ENCODE measurements around the gene ZNF561.
"Not testable (repeated sequence)": the region's sequence is repeated elsewhere in the genome, so short reads cannot be mapped to it uniquely, and the experiment has no call there.

ZNF561 gene

DNA sequence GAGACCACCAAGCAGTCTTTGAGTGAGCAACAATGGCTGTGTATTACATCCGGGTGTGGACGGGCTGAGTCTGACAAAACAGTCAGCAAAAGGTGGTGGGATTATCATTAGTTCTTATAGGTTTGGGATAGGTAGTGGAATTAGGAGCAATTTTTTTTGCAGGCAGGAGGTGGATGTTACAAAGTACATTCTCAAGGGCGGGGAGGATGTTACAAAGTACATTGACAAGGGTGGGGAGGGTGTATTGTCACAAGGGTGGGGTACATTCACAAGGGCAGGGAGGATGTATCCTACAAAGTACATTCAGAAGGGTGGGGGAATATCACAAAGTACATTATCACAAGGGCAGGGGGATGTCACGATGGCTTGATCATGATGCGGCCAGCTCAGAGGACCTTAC, 15.0 kb upstream of the ZNF561 start:
- H3K4me3 ChIP-seq (ENCODE audit: low read length), result no peak overlapping the region
- H3K4me1 ChIP-seq (ENCODE audit: control insufficient read depth, insufficient read depth, low read length), result no peaks in the 10 kb centered on the region
- no peaks in the 10 kb centered on the region for H3K27me3 ChIP-seq (replicated peaks; ENCODE audit: control insufficient read depth, insufficient read depth, low read length)
- H3K9me3 ChIP-seq (ENCODE audit: control insufficient read depth, low read length), result peaks cover 3% of the 10 kb centered on the region
- H3K9ac ChIP-seq (ENCODE audit: low read length), result no peak overlapping the region
- peaks cover 11% of the 10 kb centered on the region for H3K36me3 ChIP-seq (ENCODE audit: control insufficient read depth, insufficient read depth, low read length, severe bottlenecking)
- DNase-seq (ENCODE audit: low read depth), result no peak

DNA sequence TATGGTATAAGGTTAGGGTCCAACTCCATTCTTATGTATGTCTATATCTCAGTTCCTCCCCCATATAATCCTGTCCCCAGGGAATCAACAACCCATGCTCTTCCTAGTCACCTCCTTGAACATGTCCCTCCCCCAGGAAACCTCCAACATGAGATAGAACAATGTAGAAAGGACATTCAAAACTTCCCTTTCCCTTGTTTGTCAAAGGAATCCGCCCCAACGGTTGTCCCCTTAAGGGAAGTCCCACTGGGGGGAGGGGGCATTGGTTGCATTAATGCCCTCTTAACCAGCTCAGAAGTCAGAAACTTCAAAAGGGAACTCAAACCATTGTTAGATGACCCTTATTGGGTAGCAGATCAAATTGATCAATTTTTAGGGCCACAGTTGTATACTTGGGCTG, 6.8 kb upstream of the ZNF561 start:
- no peak overlapping the region for H3K9ac ChIP-seq (ENCODE audit: low read length)
- H3K4me1 ChIP-seq (ENCODE audit: control insufficient read depth, insufficient read depth, low read length), result no peaks in the 10 kb centered on the region
- no peak for DNase-seq (ENCODE audit: low read depth)
- no peaks in the 10 kb centered on the region for H3K27me3 ChIP-seq (replicated peaks; ENCODE audit: control insufficient read depth, insufficient read depth, low read length)
- H3K4me3 ChIP-seq (ENCODE audit: low read length), result no peak overlapping the region
- no peaks in the 10 kb centered on the region for H3K9me3 ChIP-seq (ENCODE audit: control insufficient read depth, low read length)
- peaks cover 7% of the 10 kb centered on the region for H3K36me3 ChIP-seq (ENCODE audit: control insufficient read depth, insufficient read depth, low read length, severe bottlenecking)

DNA sequence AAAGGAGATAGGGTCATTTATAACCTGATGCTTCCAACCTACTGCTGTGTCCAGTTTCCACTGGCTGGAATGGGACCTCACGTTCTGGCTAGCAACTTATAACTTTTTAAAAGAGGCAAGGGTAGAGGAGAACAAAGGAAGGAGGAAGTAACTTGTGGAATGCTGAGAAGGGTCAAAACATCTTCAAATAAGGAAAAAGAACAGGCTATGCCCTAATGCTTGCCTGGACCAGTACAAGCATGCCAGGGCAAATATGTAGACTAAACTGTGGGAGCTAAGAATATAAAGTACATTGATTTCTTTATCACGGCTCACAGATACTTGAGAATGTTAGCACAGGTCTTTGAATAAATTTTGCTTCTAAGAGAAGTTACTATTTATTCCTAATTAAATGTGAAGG, 1.5 kb upstream of the ZNF561 start:
- Histone ChIP-seq H3K36me3 (ENCODE audit: control insufficient read depth, insufficient read depth, low read length, severe bottlenecking) (peaks cover 19% of the 10 kb centered on the region), H3K4me1 (ENCODE audit: control insufficient read depth, insufficient read depth, low read length) (peaks cover 13% of the 10 kb centered on the region), H3K27me3 (replicated peaks; ENCODE audit: control insufficient read depth, insufficient read depth, low read length) (no peaks in the 10 kb centered on the region), H3K9ac (ENCODE audit: low read length) (no peak overlapping the region), H3K9me3 (ENCODE audit: control insufficient read depth, low read length) (no peaks in the 10 kb centered on the region), H3K4me3 (ENCODE audit: low read length) (peak overlapping the region; percentile 23)
- peak; percentile 16 for DNase-seq (ENCODE audit: low read depth)

DNA sequence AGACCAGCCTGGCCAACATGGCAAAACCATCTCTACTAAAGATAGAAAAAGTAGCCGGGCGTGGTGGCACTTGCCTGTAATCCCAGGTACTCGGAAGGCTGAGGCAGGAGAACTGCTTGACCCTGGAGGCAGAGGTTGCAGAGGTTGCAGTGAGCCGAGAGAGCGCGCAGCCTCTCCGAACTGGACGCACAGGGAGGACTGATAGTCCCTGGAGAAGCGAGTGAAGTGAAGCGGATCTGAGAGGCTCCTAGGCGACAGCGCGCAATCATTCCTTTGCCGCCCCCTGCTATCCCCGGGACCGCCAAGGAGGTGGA, 233 bp downstream of the ZNF561 start:
- Histone ChIP-seq H3K9ac (ENCODE audit: low read length) (peak overlapping the region; percentile 90), H3K27me3 (replicated peaks; ENCODE audit: control insufficient read depth, insufficient read depth, low read length) (no peaks in the 10 kb centered on the region), H3K4me1 (ENCODE audit: control insufficient read depth, insufficient read depth, low read length) (peaks cover 13% of the 10 kb centered on the region), H3K4me3 (ENCODE audit: low read length) (peak overlapping the region; percentile 88), H3K9me3 (ENCODE audit: control insufficient read depth, low read length) (no peaks in the 10 kb centered on the region), H3K36me3 (ENCODE audit: control insufficient read depth, insufficient read depth, low read length, severe bottlenecking) (peaks cover 36% of the 10 kb centered on the region)
- DNase-seq (ENCODE audit: low read depth), result no peak

DNA sequence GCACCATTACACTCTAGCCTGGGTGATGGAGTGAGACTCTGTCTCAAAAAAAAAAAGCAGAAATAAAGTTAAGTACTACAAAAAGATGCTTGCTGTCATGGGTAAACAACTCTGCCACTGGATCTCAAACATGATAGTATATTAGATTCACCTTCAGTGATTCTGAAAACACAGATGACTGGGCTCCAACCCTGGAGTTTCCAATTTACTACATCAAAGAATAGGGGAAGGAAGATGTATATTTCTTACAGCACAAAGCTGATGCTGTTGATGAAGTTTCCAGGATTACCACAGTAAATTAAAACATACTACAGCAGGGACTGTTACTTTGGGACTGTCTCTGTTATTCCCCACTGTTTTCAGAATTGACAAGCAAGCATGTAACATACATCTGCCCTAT, 5.2 kb downstream of the ZNF561 start:
- Histone ChIP-seq H3K9ac (ENCODE audit: low read length) (no peak overlapping the region), H3K27me3 (replicated peaks; ENCODE audit: control insufficient read depth, insufficient read depth, low read length) (no peaks in the 10 kb centered on the region), H3K36me3 (ENCODE audit: control insufficient read depth, insufficient read depth, low read length, severe bottlenecking) (peaks cover 85% of the 10 kb centered on the region), H3K9me3 (ENCODE audit: control insufficient read depth, low read length) (peaks cover 33% of the 10 kb centered on the region), H3K4me3 (ENCODE audit: low read length) (no peak overlapping the region), H3K4me1 (ENCODE audit: control insufficient read depth, insufficient read depth, low read length) (peaks cover 7% of the 10 kb centered on the region)
- no peak for DNase-seq (ENCODE audit: low read depth)

DNA sequence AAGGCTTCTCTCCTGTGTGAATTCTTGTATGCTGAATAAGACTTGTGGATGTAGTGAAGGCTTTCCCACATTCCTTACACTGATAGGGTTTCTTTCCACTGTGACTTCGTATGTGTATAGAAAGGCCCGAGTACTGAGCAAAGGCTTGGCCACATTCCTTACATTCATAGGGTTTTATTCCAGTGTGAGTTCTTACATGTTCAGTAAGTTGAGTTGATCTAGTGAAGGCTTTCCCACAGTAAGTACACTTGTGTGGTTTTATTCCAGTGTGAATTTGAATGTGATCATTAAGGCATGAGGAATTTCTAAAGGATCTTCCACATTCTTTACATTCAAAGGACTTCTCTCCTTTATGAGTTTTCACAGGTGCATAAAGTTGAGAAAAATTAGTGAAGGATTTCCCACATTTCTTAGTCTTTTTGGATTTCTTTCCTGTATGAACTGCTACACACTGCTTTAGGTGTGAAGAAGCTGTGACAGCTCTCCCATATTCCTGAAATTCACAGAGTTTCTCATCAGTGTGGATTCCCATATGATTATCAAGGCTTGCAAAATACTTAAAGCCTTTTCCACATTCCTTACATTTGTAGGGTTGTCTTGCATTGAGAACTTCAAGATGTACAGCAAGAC, 10.4 kb downstream of the ZNF561 start:
- peaks cover 75% of the 10 kb centered on the region for H3K36me3 ChIP-seq (ENCODE audit: control insufficient read depth, insufficient read depth, low read length, severe bottlenecking)
- no peak overlapping the region for H3K9ac ChIP-seq (ENCODE audit: low read length)
- DNase-seq (ENCODE audit: low read depth), result no peak
- H3K9me3 ChIP-seq (ENCODE audit: control insufficient read depth, low read length), result peaks cover 60% of the 10 kb centered on the region
- H3K4me3 ChIP-seq (ENCODE audit: low read length), result peak overlapping the region; percentile 61
- no peaks in the 10 kb centered on the region for H3K4me1 ChIP-seq (ENCODE audit: control insufficient read depth, insufficient read depth, low read length)
- no peaks in the 10 kb centered on the region for H3K27me3 ChIP-seq (replicated peaks; ENCODE audit: control insufficient read depth, insufficient read depth, low read length)

DNA sequence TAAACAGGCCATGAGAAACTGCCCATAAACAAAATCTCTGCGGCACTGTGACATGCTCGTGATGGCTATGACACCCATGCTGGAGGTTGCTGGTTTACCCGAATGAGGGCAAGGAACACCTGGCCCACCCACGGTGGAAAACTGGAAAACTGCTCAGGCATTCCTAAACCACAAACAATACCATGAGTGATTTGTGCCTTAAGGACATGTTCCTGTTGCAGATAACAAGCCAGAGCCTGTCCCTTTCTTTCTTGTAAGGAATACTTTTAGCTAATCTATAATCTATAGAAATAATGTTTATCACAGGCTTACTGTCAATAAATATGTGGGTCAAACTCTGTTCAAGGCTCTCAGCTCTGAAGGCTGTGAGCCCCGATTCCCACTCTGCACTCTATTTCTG, 12.1 kb downstream of the ZNF561 start:
- Histone ChIP-seq H3K9ac (ENCODE audit: low read length) (no peak overlapping the region), H3K4me3 (ENCODE audit: low read length) (peak overlapping the region; percentile 44), H3K27me3 (replicated peaks; ENCODE audit: control insufficient read depth, insufficient read depth, low read length) (no peaks in the 10 kb centered on the region), H3K9me3 (ENCODE audit: control insufficient read depth, low read length) (peaks cover 57% of the 10 kb centered on the region), H3K4me1 (ENCODE audit: control insufficient read depth, insufficient read depth, low read length) (no peaks in the 10 kb centered on the region), H3K36me3 (ENCODE audit: control insufficient read depth, insufficient read depth, low read length, severe bottlenecking) (peaks cover 58% of the 10 kb centered on the region)
- no peak for DNase-seq (ENCODE audit: low read depth)

DNA sequence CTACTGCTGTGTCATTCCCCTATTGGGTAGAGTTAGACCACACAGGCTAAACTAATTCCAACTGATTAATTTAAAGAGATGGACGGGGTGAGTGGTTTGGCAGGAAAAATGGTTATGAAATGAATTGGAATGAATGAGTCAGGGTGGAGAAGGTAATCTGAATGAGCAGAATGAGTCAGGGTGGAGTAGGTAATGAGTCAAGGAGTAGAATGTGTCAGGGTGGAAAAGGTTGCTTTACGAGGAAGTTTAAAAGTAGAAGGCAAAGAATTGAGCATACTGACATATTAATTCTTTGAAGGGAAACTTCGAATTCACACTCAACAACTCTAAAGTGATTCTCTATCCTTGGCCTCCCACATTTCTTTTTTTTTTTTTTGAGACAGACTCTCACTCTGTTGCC, 24.0 kb downstream of the ZNF561 start:
- Histone ChIP-seq H3K36me3 (ENCODE audit: control insufficient read depth, insufficient read depth, low read length, severe bottlenecking) (no peaks in the 10 kb centered on the region), H3K4me3 (ENCODE audit: low read length) (no peak overlapping the region), H3K27me3 (replicated peaks; ENCODE audit: control insufficient read depth, insufficient read depth, low read length) (peaks cover 8% of the 10 kb centered on the region), H3K4me1 (ENCODE audit: control insufficient read depth, insufficient read depth, low read length) (peaks cover 9% of the 10 kb centered on the region), H3K9ac (ENCODE audit: low read length) (no peak overlapping the region), H3K9me3 (ENCODE audit: control insufficient read depth, low read length) (peaks cover 2% of the 10 kb centered on the region)
- DNase-seq (ENCODE audit: low read depth), result peak; percentile 64

DNA sequence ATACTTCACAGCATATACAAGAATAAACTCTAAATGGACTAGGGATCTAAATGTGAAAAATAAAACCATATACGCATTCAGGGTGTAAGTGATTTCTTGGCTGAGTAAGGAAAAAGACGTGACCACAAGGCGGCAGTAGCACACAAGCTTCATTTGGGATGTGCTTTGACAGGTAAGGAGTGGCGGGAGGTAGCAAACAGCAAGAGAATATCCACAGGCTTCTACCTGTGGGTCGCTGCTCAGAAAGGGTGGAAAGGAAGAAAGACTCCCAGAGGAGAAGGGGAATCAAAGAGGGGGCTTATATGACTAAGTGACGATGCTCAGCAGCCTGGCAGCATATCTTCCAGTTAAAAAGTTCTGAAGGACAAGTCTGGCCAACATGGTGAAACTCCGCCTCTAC, 34.3 kb downstream of the ZNF561 start:
- no peaks in the 10 kb centered on the region for H3K4me1 ChIP-seq (ENCODE audit: control insufficient read depth, insufficient read depth, low read length)
- no peak overlapping the region for H3K9ac ChIP-seq (ENCODE audit: low read length)
- H3K4me3 ChIP-seq (ENCODE audit: low read length), result no peak overlapping the region
- no peaks in the 10 kb centered on the region for H3K9me3 ChIP-seq (ENCODE audit: control insufficient read depth, low read length)
- peaks cover 7% of the 10 kb centered on the region for H3K27me3 ChIP-seq (replicated peaks; ENCODE audit: control insufficient read depth, insufficient read depth, low read length)
- no peaks in the 10 kb centered on the region for H3K36me3 ChIP-seq (ENCODE audit: control insufficient read depth, insufficient read depth, low read length, severe bottlenecking)
- peak; percentile 83 for DNase-seq (ENCODE audit: low read depth)

DNA sequence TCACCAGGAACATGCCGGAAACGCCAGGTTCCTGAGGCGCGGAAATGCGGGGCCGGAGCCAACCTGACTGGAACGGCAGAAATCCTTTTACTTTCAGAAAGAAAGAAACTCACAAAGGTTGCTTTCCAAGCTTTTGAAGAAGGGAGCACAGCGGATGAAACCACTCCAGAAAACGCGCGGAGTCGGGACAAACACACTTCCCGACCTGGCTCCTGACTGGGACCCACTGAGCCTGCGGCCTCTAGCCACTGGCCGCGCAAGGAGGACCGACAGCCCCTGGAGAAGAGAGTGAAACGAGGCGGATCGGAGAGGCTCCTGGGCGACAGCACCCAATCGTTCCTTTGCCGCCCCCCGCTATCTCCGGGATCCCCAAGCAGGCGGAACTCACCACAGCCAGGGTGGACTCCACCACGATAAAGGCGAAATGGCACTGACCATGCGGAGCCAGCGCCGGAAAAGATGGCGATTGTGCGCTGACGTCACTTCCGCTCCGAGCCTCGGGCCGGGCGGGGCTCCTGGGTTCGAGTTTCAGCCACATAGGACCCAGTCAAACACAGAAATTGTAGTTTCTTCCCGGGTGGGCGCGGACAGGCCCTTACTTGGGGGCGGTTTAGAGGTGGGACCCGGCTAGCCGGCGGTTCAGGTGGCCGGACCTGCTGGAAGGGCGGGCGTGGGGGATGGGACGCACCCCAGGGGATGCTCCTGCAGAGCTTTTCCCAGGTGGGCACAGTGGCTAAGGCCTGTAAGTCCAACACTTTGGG, 36.8 kb downstream of the ZNF561 start, which contains the start of gene ZNF121:
Gene ZNF121 (minus strand): TSS at position 432 of the 761 bp plus-strand sequence. CDS start 16,407 bp downstream, outside the sequence.
- Histone ChIP-seq H3K4me3 (ENCODE audit: low read length) (peak within 1 kb of the TSS; percentile 100), H3K36me3 (ENCODE audit: control insufficient read depth, insufficient read depth, low read length, severe bottlenecking) (peaks cover 3% of the 10 kb centered on the region), H3K9me3 (ENCODE audit: control insufficient read depth, low read length) (no peaks in the 10 kb centered on the region), H3K9ac (ENCODE audit: low read length) (peak within 1 kb of the TSS; percentile 98), H3K27me3 (replicated peaks; ENCODE audit: control insufficient read depth, insufficient read depth, low read length) (no peaks in the 10 kb centered on the region), H3K4me1 (ENCODE audit: control insufficient read depth, insufficient read depth, low read length) (no peaks in the 10 kb centered on the region)
- DNase-seq (ENCODE audit: low read depth), result peak; percentile 94

DNA sequence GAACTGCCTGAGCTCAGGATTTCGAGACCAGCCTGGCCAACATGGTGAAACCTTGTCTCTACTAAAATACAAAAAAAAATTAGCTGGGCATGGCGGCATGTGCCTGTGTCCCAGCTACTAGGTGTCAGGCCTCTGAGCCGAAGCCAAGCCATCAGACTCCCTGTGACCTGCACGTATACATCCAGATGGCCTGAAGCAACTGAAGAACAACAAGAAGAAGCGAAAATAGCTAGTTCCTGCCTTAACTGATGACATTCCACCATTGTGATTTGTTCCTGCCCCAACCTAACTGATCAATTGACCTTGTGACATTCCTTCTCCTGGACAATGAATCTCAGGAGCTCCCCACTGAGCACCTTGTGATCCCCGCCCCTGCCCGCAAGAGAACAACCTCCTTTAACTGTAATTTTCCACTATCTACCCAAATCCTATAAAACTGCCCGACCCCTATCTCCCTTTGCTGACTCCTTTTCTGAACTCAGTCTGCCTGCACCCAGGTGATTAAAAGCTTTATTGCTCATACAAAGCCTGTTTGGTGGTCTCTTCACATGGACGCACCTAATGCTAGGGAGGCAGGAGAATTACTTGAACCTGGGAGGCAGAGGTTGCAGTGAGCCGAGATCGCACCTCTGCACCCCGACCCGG, 38.8 kb downstream of the ZNF561 start:
- not testable (repeated sequence) for H3K27me3 ChIP-seq (replicated peaks; ENCODE audit: control insufficient read depth, insufficient read depth, low read length); H3K4me1 ChIP-seq (ENCODE audit: control insufficient read depth, insufficient read depth, low read length); DNase-seq (ENCODE audit: low read depth); H3K9ac ChIP-seq (ENCODE audit: low read length); H3K9me3 ChIP-seq (ENCODE audit: control insufficient read depth, low read length)
- peaks cover 13% of the 10 kb centered on the region for H3K36me3 ChIP-seq (ENCODE audit: control insufficient read depth, insufficient read depth, low read length, severe bottlenecking)
- H3K4me3 ChIP-seq (ENCODE audit: low read length), result peak overlapping the region; percentile 12
